WTC11 (cell line): ENCODE data around the gene DNM1. TPM values are rescaled to one million over a fixed set of nuclear protein-coding genes. Genes with fewer than 3 reads are reported as not detected.

ENCODE experiments used
- ATAC-seq: fragments of 200-7000 bp; cut with Tn5 transposase; 2 replicates; pipeline ENCODE4 v1.10.0; 2021; ENCODE audit warnings: mild to moderate bottlenecking, moderate library complexity
- CTCF ChIA-PET: fragments of 300-600 bp; sonication (Branson Sonifier 250); formaldehyde crosslinking; loops from one replicate; lab custom pipeline; 2021; ENCODE audit warnings: antibody characterized with exemption; lab: Charles Lee
- POLR2A ChIA-PET: fragments of 350-600 bp; sonication (Branson Sonifier 250); formaldehyde crosslinking; loops from one replicate; lab custom pipeline; 2021; ENCODE audit warnings: antibody characterized with exemption; lab: Charles Lee
- DNase-seq: peaks from one replicate; pipeline ENCODE4 v3.0.0; 2021; ENCODE audit warnings: low spot score
- H3K27ac Mint-ChIP-seq: 2 replicates; pipeline ENCODE4 v1.8.0; 2021; ENCODE audit warnings: mixed read lengths
- H3K27me3 Mint-ChIP-seq: 2 replicates; pipeline ENCODE4 v1.8.0; 2021; ENCODE audit warnings: low read depth, mild to moderate bottlenecking, moderate library complexity, mixed read lengths
- H3K36me3 Mint-ChIP-seq: 2 replicates; pipeline ENCODE4 v1.8.0; 2021; ENCODE audit warnings: mixed read lengths
- H3K4me1 Mint-ChIP-seq: 2 replicates; pipeline ENCODE4 v1.8.0; 2022; ENCODE audit warnings: mixed read lengths
- H3K4me3 Mint-ChIP-seq: 2 replicates; pipeline ENCODE4 v1.8.0; 2021; ENCODE audit warnings: mild to moderate bottlenecking, moderate library complexity, mixed read lengths
- H3K9me3 Mint-ChIP-seq: 2 replicates; pipeline ENCODE4 v1.8.0; 2021; ENCODE audit warnings: mixed read lengths
- AFF4 ChIP-seq: sonication (generic); formaldehyde crosslinking; IDR thresholded peaks from 2 replicates; pipeline ENCODE4 v1.8.1; 2023; ENCODE audit warnings: mild to moderate bottlenecking, missing genetic modification reagents, borderline replicate concordance
- ATF1 ChIP-seq: sonication (generic); formaldehyde crosslinking; IDR thresholded peaks from 2 replicates; pipeline ENCODE4 v1.8.1; 2023; ENCODE audit warnings: mild to moderate bottlenecking, moderate library complexity, missing genetic modification reagents
- CREB1 ChIP-seq: sonication (generic); formaldehyde crosslinking; IDR thresholded peaks from 2 replicates; pipeline ENCODE4 v1.8.0; 2023; ENCODE audit warnings: mild to moderate bottlenecking, missing genetic modification reagents
- E2F5 ChIP-seq: sonication (generic); formaldehyde crosslinking; IDR thresholded peaks from 2 replicates; pipeline ENCODE4 v1.8.1; 2022; ENCODE audit warnings: mild to moderate bottlenecking, moderate library complexity, missing genetic modification reagents
- ERG ChIP-seq: fragments of 250-450 bp; sonication (Bioruptor Pico); IDR thresholded peaks from 2 replicates; pipeline ENCODE4 v1.8.0; 2021; ENCODE audit warnings: mild to moderate bottlenecking
- FOXP4 ChIP-seq: sonication (generic); formaldehyde crosslinking; IDR thresholded peaks from 2 replicates; pipeline ENCODE4 v1.8.0; 2022; ENCODE audit warnings: mild to moderate bottlenecking, missing genetic modification reagents
- HMGXB4 ChIP-seq: sonication (generic); formaldehyde crosslinking; IDR thresholded peaks from 2 replicates; pipeline ENCODE4 v1.8.1; 2023; ENCODE audit warnings: mild to moderate bottlenecking, moderate library complexity, missing genetic modification reagents
- JAZF1 ChIP-seq: fragments of 250-450 bp; sonication (Bioruptor Pico); IDR thresholded peaks from 2 replicates; pipeline ENCODE4 v1.9.0; 2021; ENCODE audit warnings: moderate library complexity, mild to moderate bottlenecking, inconsistent platforms
- MYBL2 ChIP-seq: sonication (generic); formaldehyde crosslinking; IDR thresholded peaks from 2 replicates; pipeline ENCODE4 v1.8.1; 2023; ENCODE audit warnings: mild to moderate bottlenecking, moderate library complexity, missing genetic modification reagents
- PREB ChIP-seq: sonication (generic); formaldehyde crosslinking; IDR thresholded peaks from 2 replicates; pipeline ENCODE4 v1.8.1; 2022; ENCODE audit warnings: mild to moderate bottlenecking, missing genetic modification reagents, moderate library complexity, borderline replicate concordance
- SMAD4 ChIP-seq: sonication (generic); formaldehyde crosslinking; IDR thresholded peaks from 2 replicates; pipeline ENCODE4 v1.8.0; 2022; ENCODE audit warnings: mild to moderate bottlenecking, missing genetic modification reagents
- USF1 ChIP-seq: sonication (generic); formaldehyde crosslinking; IDR thresholded peaks from 2 replicates; pipeline ENCODE4 v1.8.0; 2022; ENCODE audit warnings: mild to moderate bottlenecking, missing genetic modification reagents
- USF2 ChIP-seq: sonication (generic); formaldehyde crosslinking; IDR thresholded peaks from 2 replicates; pipeline ENCODE4 v1.8.1; 2023; ENCODE audit warnings: mild to moderate bottlenecking, missing genetic modification reagents, moderate library complexity
- ZNF232 ChIP-seq: sonication (generic); formaldehyde crosslinking; IDR thresholded peaks from 2 replicates; pipeline ENCODE4 v1.8.0; 2022; ENCODE audit warnings: mild to moderate bottlenecking, missing genetic modification reagents
- ZNF512 ChIP-seq: sonication (generic); formaldehyde crosslinking; IDR thresholded peaks from 2 replicates; pipeline ENCODE4 v1.8.1; 2022; ENCODE audit warnings: missing genetic modification reagents, borderline replicate concordance
- ZNF671 ChIP-seq: fragments of 250-450 bp; sonication (Bioruptor Pico); IDR thresholded peaks from 2 replicates; pipeline ENCODE4 v1.8.0; 2021; ENCODE audit warnings: mild to moderate bottlenecking
- total RNA-seq: library from RNA; stranded (reverse); gene quantifications from 3 replicates; pipeline ENCODE4 v1.2.3, GENCODE V29; 2021

DNM1 gene
- total RNA-seq, 1 experiment from 2014 or later: 79.0 TPM

GRCh38 chr9:128175726-128176125 is 27.5 kb upstream of the DNM1 start:
- ATAC-seq: no peak
- Mint-ChIP-seq H3K27me3 (no peaks in the 10 kb centered on the region), H3K36me3 (peaks cover 26% of the 10 kb centered on the region), H3K9me3 (no peaks in the 10 kb centered on the region), H3K4me3 (no peak overlapping the region), H3K27ac (no peak overlapping the region), H3K4me1 (no peaks in the 10 kb centered on the region)
- DNase-seq: no peak
- ChIA-PET POLR2A (no interaction called here), CTCF (interaction anchor here (1.4 kb wide), 1 partner anchor 28 kb away, joined by 3 read pairs; no protein-coding TSS in a partner anchor)
- TF ChIP-seq CREB1 (CRISPR knock-in tag): no peak
- TF ChIP-seq PREB: no peak
- no peak for TF ChIP-seq ZNF232 (CRISPR knock-in tag)
- no peak for TF ChIP-seq USF1 (CRISPR knock-in tag)
- no peak for TF ChIP-seq E2F5
- TF ChIP-seq AFF4 (CRISPR knock-in tag): no peak

GRCh38 chr9:128178806-128179431 is 24.3 kb upstream of the DNM1 start:
- Mint-ChIP-seq H3K27ac (no peak overlapping the region), H3K9me3 (no peaks in the 10 kb centered on the region), H3K27me3 (no peaks in the 10 kb centered on the region), H3K4me3 (no peak overlapping the region), H3K4me1 (no peaks in the 10 kb centered on the region), H3K36me3 (peaks cover 29% of the 10 kb centered on the region)
- DNase-seq: no peak
- ATAC-seq: no peak
- ChIA-PET POLR2A (no interaction called here), CTCF (interaction anchor here (1.2 to 1.4 kb wide), 2 partner anchors 54 to 61 kb away, joined by 3 to 5 read pairs; no protein-coding TSS in a partner anchor)
- TF ChIP-seq ATF1 (CRISPR knock-in tag): no peak
- no peak for TF ChIP-seq HMGXB4
- TF ChIP-seq ZNF512: no peak
- no peak for TF ChIP-seq SMAD4 (CRISPR knock-in tag)
- no peak for TF ChIP-seq JAZF1
- TF ChIP-seq USF2 (CRISPR knock-in tag): no peak
- TF ChIP-seq MYBL2: no peak
- TF ChIP-seq ERG (CRISPR knock-in tag): no peak
- TF ChIP-seq ZNF671 (CRISPR knock-in tag): no peak
- no peak for TF ChIP-seq FOXP4 (CRISPR knock-in tag)
